GM18526 (cell line): Measurements from ENCODE around the gene SOCS1.

Experiments used
- POLR2A ChIP-seq: IDR thresholded peaks from 3 replicates; pipeline ENCODE4 v1.6.1; 2011; ENCODE audit not compliant: insufficient read length; ENCODE audit errors: extremely low read depth

SOCS1 gene

DNA sequence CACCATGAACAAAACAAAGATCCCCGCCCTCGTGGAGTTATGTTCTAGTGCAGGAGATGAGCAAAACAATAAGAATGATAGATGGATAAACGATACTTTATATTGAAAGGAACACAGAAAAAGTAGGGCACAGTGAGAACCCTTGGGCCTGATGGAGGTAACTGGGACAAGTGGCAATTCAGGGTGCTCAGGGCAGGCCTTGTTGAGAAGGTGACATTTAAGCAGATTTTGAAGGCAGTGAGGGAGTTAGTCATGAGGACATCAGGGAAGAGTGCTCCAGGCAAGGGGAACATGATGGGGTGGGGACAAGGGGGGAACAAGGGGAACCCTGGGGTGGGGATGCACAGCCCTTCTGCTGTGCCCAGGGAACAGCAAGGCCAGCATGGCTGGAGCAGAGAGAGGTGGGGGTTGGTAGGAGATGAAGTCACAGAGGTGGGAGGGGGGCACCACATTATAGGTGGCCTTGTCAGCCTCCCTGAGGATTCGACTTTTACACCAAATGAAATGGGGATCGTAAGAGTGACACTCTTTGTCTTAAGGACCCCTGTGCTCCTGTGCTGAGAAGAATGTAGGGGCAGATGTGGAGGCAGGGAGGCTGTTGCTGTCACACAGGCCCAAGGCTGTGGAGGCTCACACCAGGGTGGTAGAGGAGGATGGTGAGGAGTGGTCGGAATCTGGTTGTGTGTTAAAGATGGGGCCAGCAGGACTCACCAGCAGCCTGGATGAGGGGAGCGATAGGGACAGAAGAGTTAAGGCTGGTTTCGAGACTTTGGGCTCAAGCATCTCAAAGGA is 34.3 kb upstream of the SOCS1 start:
- TF ChIP-seq POLR2A = no peak

DNA sequence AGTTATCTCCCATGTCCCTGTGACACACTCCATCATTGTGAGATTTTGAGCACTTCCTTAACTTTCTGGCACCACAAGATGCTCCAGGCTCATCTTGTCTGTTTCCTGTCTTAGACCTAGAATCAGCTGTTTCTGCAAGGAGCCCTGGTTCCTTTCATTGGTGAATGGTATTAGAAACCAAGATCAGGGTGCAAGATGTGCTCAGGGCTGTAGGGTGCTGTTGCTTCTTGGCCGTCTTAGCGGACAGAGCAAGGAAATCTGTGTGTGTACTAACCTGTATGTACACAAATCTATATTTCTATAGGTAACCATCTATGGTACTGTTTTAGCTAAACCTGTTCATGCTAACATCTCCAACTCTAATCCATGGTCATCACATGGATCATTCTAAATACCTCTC is 33.2 kb upstream of the SOCS1 start:
- TF ChIP-seq POLR2A = no peak

DNA sequence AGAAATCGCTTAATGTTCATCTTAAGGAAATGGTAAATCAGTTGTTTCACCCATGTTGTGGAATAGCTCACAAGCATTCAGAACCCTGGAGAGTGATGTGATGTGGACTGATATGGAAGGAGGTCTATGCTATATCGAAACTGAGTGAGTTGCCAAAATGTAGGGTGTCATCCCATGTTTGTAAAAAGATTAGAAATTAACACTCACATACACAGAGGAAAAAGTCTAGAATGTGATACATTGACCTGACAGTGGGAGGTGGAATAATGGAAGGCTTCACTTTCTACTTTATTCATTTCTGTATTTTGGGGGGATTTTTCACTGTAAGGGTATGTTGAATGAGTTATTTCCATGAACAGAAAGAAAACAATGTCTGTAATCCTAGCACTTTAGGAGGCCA is 29.8 kb upstream of the SOCS1 start:
- TF ChIP-seq POLR2A = no peak

DNA sequence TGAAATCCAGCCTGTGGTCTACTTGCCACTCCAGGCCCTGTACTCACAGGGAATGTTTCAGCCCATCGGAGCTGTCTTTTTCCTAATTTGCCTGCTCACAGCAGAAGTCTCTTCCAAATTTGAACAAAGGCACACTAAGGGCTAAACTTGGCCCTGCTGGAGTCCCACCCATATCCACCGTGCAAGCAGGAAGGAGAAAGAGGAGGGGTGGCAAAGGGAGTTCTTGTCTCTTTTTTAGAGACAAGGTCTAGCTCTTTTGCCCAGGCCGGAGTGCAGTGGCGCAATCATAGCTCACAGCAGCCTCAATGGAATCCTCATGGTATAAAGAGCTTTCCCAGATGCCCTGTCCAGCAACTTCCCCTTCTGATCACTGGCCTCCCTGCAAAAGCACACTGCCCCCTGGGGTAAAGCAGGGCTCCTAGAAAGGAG is 27.8 kb upstream of the SOCS1 start:
- TF ChIP-seq POLR2A = no peak

DNA sequence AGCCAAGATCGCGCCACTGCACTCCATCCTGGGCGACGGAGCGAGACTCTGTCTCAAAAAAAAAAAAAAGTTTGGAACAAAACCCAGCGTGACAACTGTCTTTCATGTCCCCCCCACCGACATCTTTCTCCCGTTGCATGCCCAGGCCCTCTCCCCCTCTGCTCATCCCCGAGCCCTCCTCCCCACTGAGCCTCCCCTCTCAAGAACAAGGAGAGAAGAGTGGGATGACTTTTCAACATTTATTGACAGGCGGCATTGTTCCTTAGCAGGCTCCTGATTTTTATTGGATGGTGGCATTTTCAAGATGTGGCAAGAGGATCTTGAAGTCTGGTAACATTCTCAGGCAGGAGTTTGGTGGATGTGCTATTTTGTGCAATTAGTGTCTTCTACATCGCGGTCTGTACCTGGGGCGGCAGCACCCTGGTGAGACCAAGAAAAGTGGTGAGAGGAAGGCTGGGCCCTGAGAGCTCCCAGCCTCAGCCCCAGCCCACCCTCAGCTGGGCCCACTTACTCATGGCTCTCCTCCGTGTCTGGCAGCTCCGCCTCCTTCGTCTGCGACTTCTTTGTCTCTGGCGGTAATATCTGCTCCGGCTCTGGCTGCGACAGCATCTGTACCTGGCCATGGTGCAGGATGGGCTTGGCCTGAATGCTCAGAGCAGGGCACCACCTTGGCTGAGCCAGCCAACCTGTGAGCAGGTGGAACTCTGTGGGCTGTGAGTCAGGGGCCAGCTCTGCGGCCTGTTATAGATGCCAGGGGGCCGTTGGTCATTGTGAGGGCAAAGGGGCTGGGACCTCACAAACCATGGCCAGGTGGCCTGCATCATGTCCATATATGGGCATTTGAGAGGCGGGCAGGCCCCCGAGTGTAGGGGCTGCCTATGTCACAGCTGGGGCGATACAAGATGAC is 24.9 kb upstream of the SOCS1 start, which contains the start of gene PRM1:
PRM1 (minus strand) TSS at position 715 of the 907 bp plus-strand sequence; CDS start at position 623, 92 bp downstream.
- TF ChIP-seq POLR2A = no peak

DNA sequence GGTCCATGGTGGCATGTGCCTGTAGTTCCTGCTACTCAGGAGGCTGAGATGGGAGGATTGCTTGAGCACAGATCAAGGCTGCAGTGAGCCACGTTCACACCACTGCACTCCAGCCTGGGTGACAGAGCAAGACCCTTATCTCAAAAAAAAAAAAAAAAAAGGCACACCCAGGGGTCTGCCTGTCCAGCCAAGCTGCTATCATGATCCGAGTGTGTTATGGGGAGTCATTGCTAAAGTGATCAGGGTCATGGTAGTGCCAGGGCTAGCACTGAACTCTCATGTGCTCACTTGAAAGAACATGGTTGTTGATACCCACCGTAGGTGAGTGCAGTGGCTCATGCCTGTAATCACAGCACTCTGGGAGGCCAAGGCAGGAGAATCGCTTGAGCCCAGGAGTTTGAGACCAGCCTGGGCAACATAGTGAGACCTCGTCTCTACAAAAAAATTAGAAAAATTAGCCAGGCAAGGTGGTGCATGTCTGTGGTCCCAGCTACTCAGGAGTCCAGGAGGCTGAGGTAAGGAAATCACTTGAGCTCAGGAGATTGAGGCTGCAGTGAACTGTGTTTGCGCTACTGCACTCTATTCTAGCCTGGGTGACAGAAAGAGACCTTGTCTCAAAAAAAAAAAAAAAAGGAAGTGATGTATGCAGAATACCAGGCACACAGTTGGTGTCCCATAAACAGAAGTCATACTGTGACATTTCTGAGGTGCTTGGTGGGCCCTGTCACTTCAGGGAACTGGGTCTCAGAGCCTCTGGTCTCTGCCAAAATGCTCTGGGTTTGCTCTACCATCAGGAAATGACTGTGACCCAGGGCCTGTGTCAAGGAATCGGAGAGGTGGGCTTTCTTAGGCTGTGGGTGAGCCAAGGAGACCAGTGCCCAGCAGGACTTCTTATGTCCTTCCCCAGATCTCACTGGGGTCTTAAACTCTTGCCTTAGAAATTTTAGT is 23.0 kb upstream of the SOCS1 start:
- TF ChIP-seq POLR2A = no peak

DNA sequence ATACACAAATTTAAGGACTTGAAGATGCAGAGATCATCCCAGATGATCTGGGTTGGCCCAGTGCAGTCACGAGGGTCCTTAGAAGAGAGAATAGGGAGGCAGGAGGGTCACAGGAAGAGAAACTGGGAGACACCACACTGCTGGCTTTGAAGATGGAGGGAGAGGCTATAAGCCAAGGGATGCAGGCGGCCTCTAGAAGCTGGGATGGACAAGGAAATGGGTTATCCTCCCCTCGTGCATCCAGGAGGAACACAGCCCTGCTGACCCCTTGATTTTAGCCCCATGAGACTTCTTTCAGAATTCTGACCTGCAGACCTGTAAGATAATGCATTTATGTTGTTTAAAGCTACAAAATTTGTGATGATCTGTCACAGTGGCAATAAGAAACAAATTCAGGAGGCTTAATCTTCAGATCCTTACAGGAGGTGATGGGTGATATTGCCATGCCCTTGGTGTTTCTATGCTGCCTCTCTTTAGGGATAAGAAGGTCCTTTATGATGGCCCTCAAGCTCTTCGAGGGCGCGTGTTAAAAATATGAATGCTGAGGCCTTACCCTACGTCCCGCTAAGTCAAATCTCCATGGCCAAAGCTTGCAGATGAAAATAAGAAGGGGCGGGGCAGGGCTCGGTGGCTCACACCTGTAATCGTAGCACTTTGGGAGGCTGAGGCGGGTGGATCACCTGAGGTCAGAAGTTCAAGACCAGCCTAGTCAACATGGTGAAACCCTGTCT is 21.8 kb upstream of the SOCS1 start:
- no peak for TF ChIP-seq POLR2A

DNA sequence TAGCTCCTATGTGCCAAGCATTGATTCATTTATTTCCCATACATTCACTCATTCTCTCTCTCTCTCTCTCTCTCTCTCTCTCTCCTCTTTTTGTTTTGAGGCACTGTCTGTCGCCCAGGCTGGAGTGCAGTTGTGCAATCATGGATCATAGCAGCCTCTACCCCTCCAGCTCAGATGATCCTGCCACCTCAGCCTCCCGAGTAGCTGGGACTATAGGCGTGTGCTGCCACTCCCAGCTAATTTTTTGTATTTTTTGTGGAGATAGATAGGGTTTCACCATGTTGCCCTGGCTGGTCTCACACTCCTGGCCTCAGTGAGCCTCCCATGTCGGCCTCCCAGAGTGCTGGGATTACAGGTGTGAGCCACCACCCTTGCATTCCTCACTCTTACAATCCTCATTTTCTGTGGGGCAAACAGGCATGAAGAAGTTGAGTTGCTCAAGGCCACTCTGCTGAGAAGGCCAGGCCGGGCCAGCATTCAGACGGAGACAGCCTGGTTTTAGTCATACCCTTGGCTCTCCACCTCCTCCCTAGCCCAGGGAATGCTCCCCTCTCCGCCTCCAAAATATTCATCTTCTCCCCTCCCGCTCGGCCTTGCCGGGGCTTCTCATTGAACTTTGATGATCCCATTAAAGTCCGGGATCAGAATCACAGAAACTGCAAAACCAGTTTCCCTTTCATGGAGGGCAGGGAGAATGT is 21.0 kb upstream of the SOCS1 start:
- no peak for TF ChIP-seq POLR2A

DNA sequence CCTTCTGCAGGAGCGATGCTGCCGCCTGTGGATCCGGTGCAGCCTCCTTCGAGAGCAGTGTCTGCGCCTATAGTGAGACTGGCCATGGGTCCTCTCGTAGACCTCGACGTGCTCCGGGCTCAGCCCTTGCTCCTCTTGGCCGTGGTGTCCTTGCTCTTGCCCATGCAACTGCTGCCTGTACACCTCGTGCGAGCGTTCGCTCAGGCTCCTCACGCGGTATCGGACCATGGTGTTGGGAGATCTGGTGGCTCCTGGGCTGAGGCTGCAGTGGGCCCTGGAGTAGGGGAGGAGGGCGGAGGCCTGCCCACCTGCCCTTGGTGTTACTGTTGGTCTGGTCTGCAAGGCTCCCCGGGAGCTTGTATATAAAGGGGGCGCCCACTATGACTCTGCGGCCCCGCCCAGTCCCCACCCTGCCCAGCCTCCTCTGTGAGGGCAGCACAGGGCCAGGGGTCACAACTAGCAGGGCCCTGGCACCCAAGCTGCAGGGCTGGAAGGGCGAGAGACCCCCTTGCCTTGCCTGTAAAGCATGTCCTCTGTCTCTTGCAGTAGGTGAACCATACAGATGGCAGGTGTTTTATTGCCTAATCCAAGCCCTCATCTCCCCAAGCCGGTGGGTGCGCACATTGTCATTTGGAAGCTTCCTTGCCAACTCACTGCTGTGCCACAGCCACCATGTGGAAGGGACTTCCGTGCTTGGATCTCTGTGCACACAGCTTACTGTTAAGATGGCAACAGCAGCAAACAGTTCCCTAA is 20.3 kb upstream of the SOCS1 start, which contains the start of gene PRM2:
PRM2 (minus strand) TSS at position 338 of the 753 bp plus-strand sequence; CDS start at position 228, 110 bp downstream.
- no peak for TF ChIP-seq POLR2A

DNA sequence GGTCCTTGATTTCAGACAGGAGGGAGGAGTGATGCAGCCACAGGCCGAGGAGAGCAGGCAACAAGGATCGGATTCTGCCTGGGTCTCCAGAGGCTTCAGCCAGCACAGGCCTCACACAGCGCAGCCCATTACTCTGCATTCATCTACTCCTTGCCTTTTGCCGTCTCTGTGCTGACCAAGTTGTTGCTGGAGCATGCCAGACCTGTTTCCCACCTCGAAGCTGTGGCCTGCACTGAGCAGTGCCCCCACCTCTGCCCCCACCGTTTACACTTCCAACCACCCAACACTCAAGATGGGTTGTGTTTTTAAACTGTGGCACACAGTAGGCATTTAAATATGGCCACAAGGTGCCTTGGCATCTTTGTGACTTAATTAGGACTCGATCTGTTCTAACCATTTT is 19.0 kb upstream of the SOCS1 start:
- TF ChIP-seq POLR2A = no peak

DNA sequence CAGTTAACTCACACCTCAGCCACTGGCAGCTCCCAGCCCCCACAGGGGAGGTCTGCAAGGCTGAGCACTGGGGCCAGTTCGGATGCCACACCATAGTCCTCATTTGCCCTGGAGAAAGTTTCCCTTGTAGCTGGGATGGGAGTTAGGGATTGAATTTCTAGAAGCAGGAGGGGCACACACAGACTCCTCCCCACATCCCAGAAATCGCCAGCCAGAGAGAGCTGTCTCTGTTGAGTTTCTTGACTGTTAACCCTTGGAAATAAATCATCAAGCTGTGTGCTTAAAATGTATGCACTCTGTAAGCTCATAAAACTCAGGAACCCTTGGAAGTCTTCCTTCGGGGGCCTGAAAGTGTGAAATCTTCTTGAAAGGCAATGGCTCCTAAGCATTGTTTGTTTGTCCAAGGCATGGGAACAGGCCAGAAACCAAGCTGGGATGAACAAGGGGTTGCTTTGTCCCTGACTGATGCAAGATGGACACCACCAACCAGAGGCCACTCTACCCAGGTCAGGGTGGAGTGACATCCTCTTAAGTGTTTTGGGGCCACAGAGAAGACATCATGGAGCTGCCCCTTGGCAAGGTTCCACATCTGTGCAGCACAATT is 17.8 kb upstream of the SOCS1 start:
- no peak for TF ChIP-seq POLR2A

DNA sequence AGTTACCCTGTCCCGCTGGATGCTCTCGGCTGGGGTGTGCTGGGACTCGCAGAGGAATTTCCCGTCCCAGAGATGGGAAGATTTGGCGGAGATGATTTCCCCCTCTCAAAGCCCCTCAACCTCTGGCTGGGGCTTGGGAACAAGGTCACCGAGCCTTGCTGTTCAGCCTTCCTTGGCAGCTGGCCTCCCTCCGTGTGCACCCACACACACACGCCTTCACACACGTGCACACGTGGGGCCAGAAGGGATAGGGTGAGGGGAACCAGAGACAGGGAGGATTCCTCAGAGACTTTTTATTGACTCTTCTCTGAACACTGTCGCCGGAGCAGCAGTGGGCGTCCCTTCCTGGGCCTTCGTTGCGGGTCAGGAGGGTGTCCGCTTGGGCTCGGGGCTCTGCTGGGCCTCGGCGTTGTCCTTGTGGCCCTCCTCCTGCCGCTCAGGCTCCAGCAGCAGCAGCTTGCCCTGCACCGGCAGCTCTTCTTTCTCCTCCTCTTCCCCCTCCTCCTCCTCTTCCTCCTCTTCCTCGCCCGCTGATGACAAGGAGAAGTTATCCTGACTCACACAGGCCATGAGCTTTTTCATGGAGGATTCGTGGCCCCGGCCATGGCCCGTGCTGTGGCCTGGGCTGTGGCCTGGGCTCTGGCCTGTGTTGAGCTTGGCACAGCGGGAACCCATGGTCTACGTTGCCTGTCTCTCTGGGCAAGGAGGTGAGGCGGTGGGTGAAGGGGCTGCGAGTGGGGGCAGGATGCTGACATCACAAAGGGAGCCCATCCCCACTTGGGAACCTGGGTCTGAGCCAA is 17.1 kb upstream of the SOCS1 start, which contains the start of gene PRM3:
PRM3 (minus strand) TSS at position 709 of the 800 bp plus-strand sequence; CDS start at position 675, 34 bp downstream.
- TF ChIP-seq POLR2A = no peak
